Astrocyte (in vitro differentiated cells and primary cell): ENCODE measurements around the gene CDH22.

ENCODE experiments used
- EZH2 ChIP-seq: IDR thresholded peaks from 2 replicates; pipeline ENCODE4 v1.6.1; 2012; ENCODE audit warnings: mild to moderate bottlenecking, low read length, inconsistent platforms; ENCODE audit not compliant: insufficient read depth
- TF ChIP-seq, protein P1 (sequence below): IDR thresholded peaks from 2 replicates; pipeline ENCODE4 v1.5.1; 2011; ENCODE audit warnings: low read depth, mild to moderate bottlenecking, inconsistent platforms, low read length, moderate library complexity; ENCODE audit not compliant: insufficient read depth

DNA sequence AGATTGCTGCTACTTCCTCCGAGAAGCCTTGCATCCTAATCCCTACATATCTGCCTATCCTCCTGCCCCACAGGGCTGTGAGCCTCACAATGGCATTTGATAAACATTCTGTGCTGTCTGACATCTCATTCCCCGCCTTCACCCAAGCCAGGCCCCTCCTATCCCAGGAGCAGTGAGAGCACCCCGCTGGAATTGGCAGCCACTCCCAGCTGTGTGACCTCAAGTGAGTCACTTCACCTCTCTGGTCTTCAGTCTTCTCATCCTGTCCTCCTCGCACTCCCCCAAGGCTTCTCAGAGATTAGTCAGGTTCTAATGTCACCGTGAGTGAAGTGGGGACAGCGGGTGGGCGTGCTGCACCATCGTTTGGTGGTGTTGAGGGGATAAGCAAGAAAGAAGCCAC, 81.7 kb downstream of the CDH22 start:
- TF ChIP-seq, protein P1, sequence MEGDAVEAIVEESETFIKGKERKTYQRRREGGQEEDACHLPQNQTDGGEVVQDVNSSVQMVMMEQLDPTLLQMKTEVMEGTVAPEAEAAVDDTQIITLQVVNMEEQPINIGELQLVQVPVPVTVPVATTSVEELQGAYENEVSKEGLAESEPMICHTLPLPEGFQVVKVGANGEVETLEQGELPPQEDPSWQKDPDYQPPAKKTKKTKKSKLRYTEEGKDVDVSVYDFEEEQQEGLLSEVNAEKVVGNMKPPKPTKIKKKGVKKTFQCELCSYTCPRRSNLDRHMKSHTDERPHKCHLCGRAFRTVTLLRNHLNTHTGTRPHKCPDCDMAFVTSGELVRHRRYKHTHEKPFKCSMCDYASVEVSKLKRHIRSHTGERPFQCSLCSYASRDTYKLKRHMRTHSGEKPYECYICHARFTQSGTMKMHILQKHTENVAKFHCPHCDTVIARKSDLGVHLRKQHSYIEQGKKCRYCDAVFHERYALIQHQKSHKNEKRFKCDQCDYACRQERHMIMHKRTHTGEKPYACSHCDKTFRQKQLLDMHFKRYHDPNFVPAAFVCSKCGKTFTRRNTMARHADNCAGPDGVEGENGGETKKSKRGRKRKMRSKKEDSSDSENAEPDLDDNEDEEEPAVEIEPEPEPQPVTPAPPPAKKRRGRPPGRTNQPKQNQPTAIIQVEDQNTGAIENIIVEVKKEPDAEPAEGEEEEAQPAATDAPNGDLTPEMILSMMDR = no peak
- no peak for TF ChIP-seq EZH2
